ENCODE measurements around the gene CDC73.
"Not testable (repeated sequence)": the region's sequence is repeated elsewhere in the genome, so short reads cannot be mapped to it uniquely, and the experiment has no call there.

DNA sequence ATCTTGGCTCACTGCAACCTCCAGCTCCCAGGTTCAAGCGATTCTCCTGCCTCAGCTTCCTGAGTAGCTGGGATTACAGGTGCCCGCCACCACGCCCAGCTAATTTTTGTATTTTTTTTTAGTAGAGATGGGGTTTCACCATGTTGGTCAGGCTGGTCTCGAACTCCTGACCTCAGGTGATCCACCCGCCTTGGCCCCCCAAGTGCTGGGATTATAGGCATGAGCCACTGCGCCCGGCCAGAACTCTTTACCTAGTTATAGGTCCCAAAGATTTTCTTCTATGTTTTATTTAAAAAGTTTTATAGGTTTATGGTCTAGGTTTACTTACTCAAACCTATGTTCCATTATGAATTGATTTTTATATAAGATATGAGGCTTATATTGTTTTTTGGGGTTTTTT, 145.0 kb downstream of the CDC73 start:
- TF ChIP-seq, protein P1, sequence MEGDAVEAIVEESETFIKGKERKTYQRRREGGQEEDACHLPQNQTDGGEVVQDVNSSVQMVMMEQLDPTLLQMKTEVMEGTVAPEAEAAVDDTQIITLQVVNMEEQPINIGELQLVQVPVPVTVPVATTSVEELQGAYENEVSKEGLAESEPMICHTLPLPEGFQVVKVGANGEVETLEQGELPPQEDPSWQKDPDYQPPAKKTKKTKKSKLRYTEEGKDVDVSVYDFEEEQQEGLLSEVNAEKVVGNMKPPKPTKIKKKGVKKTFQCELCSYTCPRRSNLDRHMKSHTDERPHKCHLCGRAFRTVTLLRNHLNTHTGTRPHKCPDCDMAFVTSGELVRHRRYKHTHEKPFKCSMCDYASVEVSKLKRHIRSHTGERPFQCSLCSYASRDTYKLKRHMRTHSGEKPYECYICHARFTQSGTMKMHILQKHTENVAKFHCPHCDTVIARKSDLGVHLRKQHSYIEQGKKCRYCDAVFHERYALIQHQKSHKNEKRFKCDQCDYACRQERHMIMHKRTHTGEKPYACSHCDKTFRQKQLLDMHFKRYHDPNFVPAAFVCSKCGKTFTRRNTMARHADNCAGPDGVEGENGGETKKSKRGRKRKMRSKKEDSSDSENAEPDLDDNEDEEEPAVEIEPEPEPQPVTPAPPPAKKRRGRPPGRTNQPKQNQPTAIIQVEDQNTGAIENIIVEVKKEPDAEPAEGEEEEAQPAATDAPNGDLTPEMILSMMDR (IDR thresholded peaks at IDR 0.05): not testable (repeated sequence)
- not testable (repeated sequence) for TF ChIP-seq POLR2A (IDR thresholded peaks at IDR 0.05)

All from ovary (tissue), 3 donors.